Measurements from ENCODE around the gene HTD2. TPM values are rescaled to one million over a fixed set of nuclear protein-coding genes. Genes with fewer than 3 reads are reported as not detected.

The HTD2 gene
- polyA plus RNA-seq, 2 of the 4 experiments (the other 2 are of a cell fraction) = 4.6 to 8.4 TPM

DNA sequence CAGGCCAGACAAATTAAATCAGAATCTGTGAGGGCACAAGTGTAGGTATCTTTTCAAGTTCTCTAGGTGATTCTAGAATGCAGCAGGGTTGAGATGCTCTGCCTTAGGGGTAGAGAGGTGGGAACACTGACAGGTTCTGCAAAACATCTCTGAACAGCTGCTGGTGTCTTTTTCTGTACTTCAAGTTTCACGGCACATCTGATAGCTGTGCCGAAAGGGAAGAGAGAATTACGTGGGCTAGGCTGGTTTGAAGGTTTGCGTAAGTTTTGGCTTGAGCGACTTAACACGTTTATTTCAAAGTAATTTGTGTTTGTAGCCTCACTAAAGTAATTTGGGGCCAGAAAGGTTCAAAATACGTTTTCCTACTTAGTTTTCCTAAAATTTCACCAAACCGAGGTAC lies 48.9 kb downstream of the HTD2 start:
- WGBS (ENCODE audit: missing lambda C conversion rate) = 83% methylated on average over 8 of the region's 8 CpGs
- TF ChIP-seq HOXA7 (CRISPR knock-in tag; IDR thresholded peaks at IDR 0.05) = no peak
- no peak for TF ChIP-seq EP300 (IDR thresholded peaks at IDR 0.05)
- no peak for TF ChIP-seq CHD2 (IDR thresholded peaks at IDR 0.05; ENCODE audit: low read length, partially characterized antibody)
- no peak for TF ChIP-seq CBX2 (IDR thresholded peaks at IDR 0.05; ENCODE audit: borderline replicate concordance, low read depth)
- no peak for TF ChIP-seq GATA3 (IDR thresholded peaks at IDR 0.05; ENCODE audit: borderline replicate concordance)
- TF ChIP-seq TP53 (CRISPR knock-in tag; IDR thresholded peaks at IDR 0.05) = no peak
- no peak for TF ChIP-seq BHLHE40 (IDR thresholded peaks at IDR 0.05; ENCODE audit: low read depth, low read length)
- TF ChIP-seq NPAS2 (CRISPR knock-in tag; IDR thresholded peaks at IDR 0.05; ENCODE audit: borderline replicate concordance) = no peak
- TF ChIP-seq MYC (IDR thresholded peaks at IDR 0.05; ENCODE audit: borderline replicate concordance, low read length) = no peak
- TF ChIP-seq HOXB5 (CRISPR knock-in tag; IDR thresholded peaks at IDR 0.05) = no peak
- no peak for TF ChIP-seq CHD4 (IDR thresholded peaks at IDR 0.05; ENCODE audit: borderline replicate concordance)
- no peak for TF ChIP-seq RFX5 (IDR thresholded peaks at IDR 0.05)
- no peak for TF ChIP-seq RARB (CRISPR knock-in tag; IDR thresholded peaks at IDR 0.05)
- TF ChIP-seq, protein P1, sequence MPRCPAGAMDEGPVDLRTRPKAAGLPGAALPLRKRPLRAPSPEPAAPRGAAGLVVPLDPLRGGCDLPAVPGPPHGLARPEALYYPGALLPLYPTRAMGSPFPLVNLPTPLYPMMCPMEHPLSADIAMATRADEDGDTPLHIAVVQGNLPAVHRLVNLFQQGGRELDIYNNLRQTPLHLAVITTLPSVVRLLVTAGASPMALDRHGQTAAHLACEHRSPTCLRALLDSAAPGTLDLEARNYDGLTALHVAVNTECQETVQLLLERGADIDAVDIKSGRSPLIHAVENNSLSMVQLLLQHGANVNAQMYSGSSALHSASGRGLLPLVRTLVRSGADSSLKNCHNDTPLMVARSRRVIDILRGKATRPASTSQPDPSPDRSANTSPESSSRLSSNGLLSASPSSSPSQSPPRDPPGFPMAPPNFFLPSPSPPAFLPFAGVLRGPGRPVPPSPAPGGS (IDR thresholded peaks at IDR 0.05) = no peak
- TF ChIP-seq, protein P2, sequence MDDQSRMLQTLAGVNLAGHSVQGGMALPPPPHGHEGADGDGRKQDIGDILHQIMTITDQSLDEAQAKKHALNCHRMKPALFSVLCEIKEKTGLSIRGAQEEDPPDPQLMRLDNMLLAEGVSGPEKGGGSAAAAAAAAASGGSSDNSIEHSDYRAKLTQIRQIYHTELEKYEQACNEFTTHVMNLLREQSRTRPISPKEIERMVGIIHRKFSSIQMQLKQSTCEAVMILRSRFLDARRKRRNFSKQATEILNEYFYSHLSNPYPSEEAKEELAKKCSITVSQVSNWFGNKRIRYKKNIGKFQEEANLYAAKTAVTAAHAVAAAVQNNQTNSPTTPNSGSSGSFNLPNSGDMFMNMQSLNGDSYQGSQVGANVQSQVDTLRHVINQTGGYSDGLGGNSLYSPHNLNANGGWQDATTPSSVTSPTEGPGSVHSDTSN (IDR thresholded peaks at IDR 0.05) = no peak
- no peak for TF ChIP-seq MAZ (IDR thresholded peaks at IDR 0.05; ENCODE audit: borderline replicate concordance, low read depth, low read length)
- no peaks in the 10 kb centered on the region for H3K9me3 ChIP-seq
- ATAC-seq = no peak
- no peak for DNase-seq (ENCODE audit: low read depth in 1 of 2, low spot score in 1 of 2)
- no peaks in the 10 kb centered on the region for H3K4me1 ChIP-seq
- no peak overlapping the region for H3K4me2 ChIP-seq
- CTCF ChIA-PET = no interaction called here
- H3K27ac ChIP-seq = no peak overlapping the region
- no peak for FAIRE-seq
- no peak overlapping the region for H3K4me3 ChIP-seq
- POLR2A ChIA-PET = no interaction called here

- H3K4me3 ChIP-seq = no peak overlapping the region
- H3K4me2 ChIP-seq = no peak overlapping the region
- no peak for TF ChIP-seq USF2 (IDR thresholded peaks at IDR 0.05)
- TF ChIP-seq, protein P2 (IDR thresholded peaks at IDR 0.05) = no peak
- TF ChIP-seq HMGXB4 (CRISPR knock-in tag; IDR thresholded peaks at IDR 0.05; ENCODE audit: borderline replicate concordance) = no peak
- TF ChIP-seq POLR2AphosphoS2 (conservative IDR thresholded peaks at IDR 0.05; ENCODE audit: low read length) = no peak
- no peak for TF ChIP-seq ESRRA (IDR thresholded peaks at IDR 0.05; ENCODE audit: borderline replicate concordance, low read length)
- no peak for TF ChIP-seq FOSB (CRISPR knock-in tag; IDR thresholded peaks at IDR 0.05)
- no peak for TF ChIP-seq SREBF2 (IDR thresholded peaks at IDR 0.05)
- no peak for TF ChIP-seq MAZ (IDR thresholded peaks at IDR 0.05; ENCODE audit: borderline replicate concordance, low read depth, low read length)
- TF ChIP-seq HDAC2 (IDR thresholded peaks at IDR 0.05) = no peak
- TF ChIP-seq ZFP36 (IDR thresholded peaks at IDR 0.05; ENCODE audit: borderline replicate concordance, partially characterized antibody) = no peak
- TF ChIP-seq RFX5 (IDR thresholded peaks at IDR 0.05) = no peak
- no peak for TF ChIP-seq HEYL (CRISPR knock-in tag; IDR thresholded peaks at IDR 0.05)
- TF ChIP-seq BHLHE40 (IDR thresholded peaks at IDR 0.05; ENCODE audit: low read depth, low read length) = no peak
- no peak for DNase-seq (ENCODE audit: low read depth in 1 of 2, low spot score in 1 of 2)
- CTCF ChIA-PET = interaction anchor here (1.0 kb wide), 1 partner anchor 50 kb away, joined by 3 read pairs; no protein-coding TSS in a partner anchor
- FAIRE-seq = no peak
- WGBS (ENCODE audit: missing lambda C conversion rate) = 52% methylated on average over 4 of the region's 4 CpGs
- POLR2A ChIA-PET = no interaction called here
- no peak for ATAC-seq
- no peaks in the 10 kb centered on the region for H3K9me3 ChIP-seq
- H3K27ac ChIP-seq = no peak overlapping the region
- H3K4me1 ChIP-seq = no peaks in the 10 kb centered on the region
These were observed 49.7 kb downstream of the HTD2 start for GRCh38 chr3:58356054-58356453.

All from A549 (cell line).